LNCAP (cell line): ENCODE data around the gene BTBD7.

ENCODE experiments used
- TF ChIP-seq, protein P1 (sequence below): fragments of 450-650 bp; IDR thresholded peaks from 2 replicates; pipeline ENCODE4 v1.5.1; 2017; ENCODE audit warnings: mild to moderate bottlenecking

Gene BTBD7

GRCh38 chr14:93195316-93195999 is 137.4 kb downstream of the BTBD7 start:
- TF ChIP-seq, protein P1, sequence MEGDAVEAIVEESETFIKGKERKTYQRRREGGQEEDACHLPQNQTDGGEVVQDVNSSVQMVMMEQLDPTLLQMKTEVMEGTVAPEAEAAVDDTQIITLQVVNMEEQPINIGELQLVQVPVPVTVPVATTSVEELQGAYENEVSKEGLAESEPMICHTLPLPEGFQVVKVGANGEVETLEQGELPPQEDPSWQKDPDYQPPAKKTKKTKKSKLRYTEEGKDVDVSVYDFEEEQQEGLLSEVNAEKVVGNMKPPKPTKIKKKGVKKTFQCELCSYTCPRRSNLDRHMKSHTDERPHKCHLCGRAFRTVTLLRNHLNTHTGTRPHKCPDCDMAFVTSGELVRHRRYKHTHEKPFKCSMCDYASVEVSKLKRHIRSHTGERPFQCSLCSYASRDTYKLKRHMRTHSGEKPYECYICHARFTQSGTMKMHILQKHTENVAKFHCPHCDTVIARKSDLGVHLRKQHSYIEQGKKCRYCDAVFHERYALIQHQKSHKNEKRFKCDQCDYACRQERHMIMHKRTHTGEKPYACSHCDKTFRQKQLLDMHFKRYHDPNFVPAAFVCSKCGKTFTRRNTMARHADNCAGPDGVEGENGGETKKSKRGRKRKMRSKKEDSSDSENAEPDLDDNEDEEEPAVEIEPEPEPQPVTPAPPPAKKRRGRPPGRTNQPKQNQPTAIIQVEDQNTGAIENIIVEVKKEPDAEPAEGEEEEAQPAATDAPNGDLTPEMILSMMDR = no peak
